H1 (cell line): Measurements from ENCODE around the gene SKIDA1. TPM values are rescaled to one million over a fixed set of nuclear protein-coding genes. Genes with fewer than 3 reads are reported as not detected.

Source experiments
- CTCF ChIA-PET: fragments of 300-600 bp; sonication (Branson Sonifier 250); formaldehyde crosslinking; loops from one replicate; lab custom pipeline; 2021; ENCODE audit not compliant: partially characterized antibody; lab: Charles Lee
- POLR2A ChIA-PET: fragments of 300-600 bp; sonication (Branson Sonifier 250); formaldehyde crosslinking; loops from one replicate; lab custom pipeline; 2021; ENCODE audit warnings: inconsistent platforms; ENCODE audit not compliant: partially characterized antibody; lab: Charles Lee
- DNase-seq, 2 experiments: peaks; one replicate each; pipeline versions ENCODE4 v3.0.0 to v3.0.0-alpha.2; 2010 to 2022; ENCODE audit warnings: low spot score in 2 of 2, low read depth in 1 of 2, mixed read lengths in 1 of 2
- FAIRE-seq: peaks from 2 replicates; lab custom pipeline; 2011; peaks lifted over from hg19 to GRCh38; lab: Jason Lieb, UNC
- H2AFZ ChIP-seq: 2 replicates; pipeline ENCODE4 v1.8.1; 2012; ENCODE audit warnings: low read length, inconsistent platforms
- H2AK5ac ChIP-seq: 2 replicates; pipeline ENCODE4 v1.6.1; 2013; ENCODE audit warnings: low read depth, low read length
- H2BK120ac ChIP-seq: replicated peaks from 2 replicates; pipeline ENCODE3; 2013; ENCODE audit warnings: low read depth, low read length, inconsistent platforms
- H2BK12ac ChIP-seq: 2 replicates; pipeline ENCODE4 v1.6.1; 2013; ENCODE audit warnings: low read depth, low read length
- H2BK15ac ChIP-seq: 2 replicates; pipeline ENCODE4 v1.6.1; 2013; ENCODE audit warnings: low read length
- H2BK20ac ChIP-seq: 2 replicates; pipeline ENCODE4 v1.6.1; 2013; ENCODE audit warnings: low read length
- H2BK5ac ChIP-seq: 2 replicates; pipeline ENCODE4 v1.6.1; 2013; ENCODE audit warnings: low read depth, low read length
- H3K14ac ChIP-seq: 2 replicates; pipeline ENCODE4 v1.6.1; 2013; ENCODE audit warnings: inconsistent platforms; ENCODE audit not compliant: insufficient read length
- H3K18ac ChIP-seq: 2 replicates; pipeline ENCODE4 v1.6.1; 2013; ENCODE audit warnings: low read length; ENCODE audit errors: extremely low read depth
- H3K23ac ChIP-seq: 2 replicates; pipeline ENCODE4 v1.6.1; 2013; ENCODE audit warnings: inconsistent platforms; ENCODE audit not compliant: insufficient read length
- H3K23me2 ChIP-seq: 2 replicates; pipeline ENCODE4 v1.6.1; 2013; ENCODE audit warnings: low read depth, low read length
- H3K27ac ChIP-seq: 2 replicates; pipeline ENCODE4 v1.6.1; 2011; ENCODE audit warnings: low read depth, low read length, inconsistent platforms
- H3K27me3 ChIP-seq, 4 experiments: replicated peaks in 1 of 4; 1 replicate in 1 of 4; 2 replicates in 3 of 4; pipeline versions ENCODE4 v1.6.1 to v1.8.1; 2011 to 2013; ENCODE audit warnings: low read length in 3 of 4, mild to moderate bottlenecking in 3 of 4, inconsistent platforms in 2 of 4, mixed read lengths in 2 of 4, moderate library complexity in 1 of 4; ENCODE audit not compliant: control insufficient read depth in 3 of 4, insufficient read depth in 3 of 4; ENCODE audit errors: extremely low read depth in 1 of 4
- H3K36me3 ChIP-seq, 4 experiments: 2 replicates each; pipeline versions ENCODE4 v1.6.1 to v1.8.1; 2011 to 2013; ENCODE audit warnings: mild to moderate bottlenecking in 4 of 4, low read length in 3 of 4, moderate library complexity in 2 of 4, control low read depth in 1 of 4, inconsistent platforms in 1 of 4; ENCODE audit not compliant: insufficient read depth in 4 of 4, control insufficient read depth in 2 of 4
- H3K4ac ChIP-seq: replicated peaks from 2 replicates; pipeline ENCODE3; 2013; ENCODE audit warnings: low read length, low read depth, mixed read lengths, inconsistent platforms; ENCODE audit not compliant: insufficient read length
- H3K4me1 ChIP-seq, 4 experiments: replicated peaks in 1 of 4; 1 replicate in 1 of 4; 2 replicates in 3 of 4; pipeline versions ENCODE4 v1.6.1 to v1.8.1; 2011 to 2013; ENCODE audit warnings: low read length in 3 of 4, inconsistent platforms in 2 of 4, mixed read lengths in 1 of 4; ENCODE audit not compliant: insufficient read depth in 4 of 4, control insufficient read depth in 3 of 4
- H3K4me2 ChIP-seq, 2 experiments: 2 replicates each; pipeline versions ENCODE4 v1.6.1 to v1.8.1; 2011 to 2013; ENCODE audit warnings: low read depth in 2 of 2, low read length in 2 of 2, control low read depth in 1 of 2, inconsistent platforms in 1 of 2, mild to moderate bottlenecking in 1 of 2; ENCODE audit not compliant: insufficient read depth in 1 of 2
- H3K4me3 ChIP-seq, 4 experiments: fragments of 200-600, 300-600 bp in 1 of 4; sonication (generic), shearing (Covaris generic), sonication (Bioruptor Twin) in 1 of 4; 2 replicates each; pipeline versions ENCODE4 v1.5.1 to v1.8.1; 2011 to 2016; ENCODE audit warnings: low read length in 4 of 4, low read depth in 3 of 4, control low read depth in 2 of 4, inconsistent platforms in 2 of 4, mild to moderate bottlenecking in 2 of 4, mixed read lengths in 1 of 4, moderate library complexity in 1 of 4; ENCODE audit not compliant: insufficient read depth in 2 of 4; ENCODE audit errors: extremely low read depth in 1 of 4
- H3K56ac ChIP-seq: replicated peaks from 2 replicates; pipeline ENCODE3; 2013; ENCODE audit warnings: low read depth, mild to moderate bottlenecking, mixed read lengths, low read length, inconsistent platforms; ENCODE audit not compliant: insufficient read length
- H3K79me1 ChIP-seq: 2 replicates; pipeline ENCODE4 v1.6.1; 2013; ENCODE audit warnings: low read depth, low read length, control low read depth
- H3K79me2 ChIP-seq, 2 experiments: 2 replicates each; pipeline versions ENCODE4 v1.6.1 to v1.8.1; 2012 to 2013; ENCODE audit warnings: low read length in 2 of 2, mild to moderate bottlenecking in 2 of 2, inconsistent platforms in 1 of 2; ENCODE audit not compliant: insufficient read depth in 2 of 2, control insufficient read depth in 1 of 2
- H3K9ac ChIP-seq, 4 experiments: replicated peaks in 1 of 4; 1 replicate in 1 of 4; 2 replicates in 3 of 4; pipeline versions ENCODE4 v1.6.1 to v1.8.1; 2011 to 2013; ENCODE audit warnings: low read depth in 3 of 4, low read length in 3 of 4, control low read depth in 2 of 4, mild to moderate bottlenecking in 2 of 4, moderate library complexity in 2 of 4, inconsistent platforms in 1 of 4; ENCODE audit errors: extremely low read depth in 1 of 4
- H3K9me3 ChIP-seq, 2 experiments: 2 replicates each; pipeline versions ENCODE4 v1.6.1 to v1.8.1; 2012 to 2013; ENCODE audit warnings: mild to moderate bottlenecking in 2 of 2, moderate library complexity in 2 of 2, control low read depth in 1 of 2, inconsistent platforms in 1 of 2, low read depth in 1 of 2, low read length in 1 of 2, mixed read lengths in 1 of 2; ENCODE audit not compliant: insufficient read depth in 2 of 2
- H4K20me1 ChIP-seq, 2 experiments: replicated peaks in 1 of 2; 2 replicates each; pipeline versions ENCODE3 to v1.8.1; 2011 to 2013; ENCODE audit warnings: inconsistent platforms in 2 of 2, low read length in 2 of 2, mild to moderate bottlenecking in 1 of 2; ENCODE audit not compliant: insufficient read depth in 2 of 2, control insufficient read depth in 1 of 2
- H4K5ac ChIP-seq: 2 replicates; pipeline ENCODE4 v1.6.1; 2013; ENCODE audit warnings: low read length, low read depth, mixed read lengths, inconsistent platforms; ENCODE audit not compliant: insufficient read length
- H4K8ac ChIP-seq: 2 replicates; pipeline ENCODE4 v1.8.0; 2013; ENCODE audit warnings: mild to moderate bottlenecking, moderate library complexity, low read length, inconsistent platforms; ENCODE audit not compliant: insufficient read depth; ENCODE audit errors: extremely low read depth
- H4K91ac ChIP-seq: replicated peaks from 2 replicates; pipeline ENCODE3; 2013; ENCODE audit warnings: low read length, mixed read lengths, inconsistent platforms; ENCODE audit not compliant: insufficient read length
- ASH2L ChIP-seq: fragments of 200-600, 300-600 bp; sonication (generic); IDR thresholded peaks from one replicate; pipeline ENCODE4 v1.7.1; 2017; ENCODE audit warnings: low read length
- CBX8 ChIP-seq: fragments of 300-800, 300-1000 bp; sonication (generic); IDR thresholded peaks from 2 replicates; pipeline ENCODE4 v1.7.1; 2016; ENCODE audit warnings: low read depth, low read length, borderline replicate concordance
- NANOG ChIP-seq: IDR thresholded peaks from 2 replicates; pipeline ENCODE4 v1.6.1; 2011; ENCODE audit warnings: low read length, low read depth, mild to moderate bottlenecking, inconsistent platforms; ENCODE audit not compliant: insufficient read depth, poor library complexity, severe bottlenecking
- PHF8 ChIP-seq: fragments of 200-600 bp; sonication (generic); conservative IDR thresholded peaks from 2 replicates; pipeline ENCODE4 v1.7.1; 2012; ENCODE audit warnings: low read depth, mild to moderate bottlenecking, inconsistent platforms, low read length, moderate library complexity
- POLR2AphosphoS5 ChIP-seq: IDR thresholded peaks from 2 replicates; pipeline ENCODE4 v1.6.1; 2011; ENCODE audit warnings: low read depth, low read length
- SIX5 ChIP-seq: IDR thresholded peaks from 2 replicates; pipeline ENCODE4 v1.6.1; 2011; ENCODE audit warnings: mild to moderate bottlenecking, low read depth, low read length
- SP1 ChIP-seq: IDR thresholded peaks from 2 replicates; pipeline ENCODE4 v1.6.1; 2011; ENCODE audit warnings: low read depth, low read length
- SP4 ChIP-seq: IDR thresholded peaks from 2 replicates; pipeline ENCODE4 v1.6.1; 2012; ENCODE audit warnings: low read length, inconsistent platforms
- TAF7 ChIP-seq: optimal IDR thresholded peaks from 2 replicates; pipeline ENCODE3; 2011; ENCODE audit warnings: low read depth, mild to moderate bottlenecking, inconsistent platforms, low read length, moderate library complexity, borderline replicate concordance
- WGBS, 2 experiments: shearing (Covaris generic) in 1 of 2; methylation state at CpG; one replicate each; pipeline versions ENCODE4 v1.1.6 to v1.1.7; 2013 to 2015; ENCODE audit warnings: low lambda C conversion rate in 2 of 2, mixed read lengths in 2 of 2, inconsistent platforms in 1 of 2, low coverage in 1 of 2, missing lambda C conversion rate in 1 of 2; ENCODE audit not compliant: insufficient replicate concordance in 2 of 2, insufficient coverage in 1 of 2, insufficient read length in 1 of 2; ENCODE audit errors: extremely low coverage in 1 of 2, missing lambda C conversion rate in 1 of 2; 5-methylcytosine and 5-hydroxymethylcytosine counted together
- polyA plus RNA-seq, 7 experiments: library from polyadenylated mRNA; depleted of rRNA in 3 of 7; stranded (reverse) in 5 of 7; unstranded in 2 of 7; fragments of >200 nt in 5 of 7; fragments of 200-250 nt in 2 of 7; gene quantifications; 1 replicate in 5 of 7; 2 replicates in 1 of 7; 4 replicates in 1 of 7; pipeline versions ENCODE4 v1.2.1 to v1.2.3, GENCODE V29; 2011 to 2013; ENCODE audit warnings: missing spikeins in 2 of 7, mixed read lengths in 2 of 7
- total RNA-seq: library from RNA; stranded (reverse); fragmentation: NEBNext Ultra II Directional; extraction: Animal tissue kit (Norgen Biotek cat#: 25700); gene quantifications from 2 replicates; pipeline ENCODE4 v1.2.1, GENCODE V29; 2021
- TF ChIP-seq, protein P1 (sequence below): IDR thresholded peaks from 2 replicates; pipeline ENCODE4 v1.6.1; 2011; ENCODE audit warnings: low read depth, mild to moderate bottlenecking, low read length; ENCODE audit not compliant: insufficient read depth

SKIDA1 gene
- total and polyA plus RNA-seq, 2 of the 8 experiments (the other 6 are each of a cell fraction or from before 2014, with no cell fraction given): 1.5 to 8.0 TPM

GRCh38 chr10:21534604-21535493 lies 9.4 kb upstream of the SKIDA1 start:
- peak in 1 of 2 experiments; percentile 72 for DNase-seq
- Histone ChIP-seq H2BK5ac (peak overlapping the region; percentile 77; the same call in 1 of the 2 replicates), H4K20me1 (no peaks in the 10 kb centered on the region), H3K23me2 (peaks cover 4% of the 10 kb centered on the region; the same call in 1 of the 2 replicates), H4K8ac (peak overlapping the region; percentile 90; the same call in 1 of the 2 replicates), H3K14ac (no peak overlapping the region), H2BK12ac (peak overlapping the region; percentile 62; the same call in 1 of the 2 replicates), H2BK20ac (no peak overlapping the region), H2BK120ac (no peak overlapping the region), H3K79me2 (peaks cover 4 to 79% of the 10 kb centered on the region in 2 experiments; a peak in 3 of 4 replicates), H3K27ac (peak overlapping the region; percentile 55; the same call in 1 of the 2 replicates), H3K36me3 (peaks cover 3 to 33% (median 11%) of the 10 kb centered on the region in 4 experiments; a peak in 5 of 8 replicates), H3K4me2 (peak overlapping the region; percentile 78 to 79), H2AK5ac (no peak overlapping the region), H3K4me3 (peak overlapping the region; percentile 63 to 72 (median 65)), H3K9ac (peak overlapping the region; percentile 38 to 70 (median 60)), H4K5ac (peak overlapping the region; percentile 97), H3K27me3 (no peaks in the 10 kb centered on the region), H2AFZ (no peak overlapping the region), H3K79me1 (peaks cover 3% of the 10 kb centered on the region; the same call in 1 of the 2 replicates), H3K23ac (no peak overlapping the region), H2BK15ac (no peak overlapping the region), H3K56ac (peak overlapping the region; percentile 97), H4K91ac (peak overlapping the region; percentile 81), H3K9me3 (no peaks in the 10 kb centered on the region), H3K4ac (peak overlapping the region; percentile 97), H3K18ac (peak overlapping the region; percentile 88; the same call in 1 of the 2 replicates), H3K4me1 (peaks cover 0 to 6% (median 4%) of the 10 kb centered on the region in 4 experiments; a peak in 5 of 7 replicates)
- ChIA-PET CTCF (no interaction called here), POLR2A (interaction anchor here (0.7 to 2.8 kb wide), 11 partner anchors 9 to 38 kb away, joined by 3 to 14 read pairs (median 4); no protein-coding TSS in a partner anchor)
- WGBS, 2 experiments: 2% methylated on average over 27 of the region's 96 CpGs; no CpG with 5 or more reads in 1 of the 2 experiments
- FAIRE-seq: no peak
- TF ChIP-seq PHF8 (0 out of 2 replicates have a peak, but pooled peaks have one; percentile 45), SP1 (no peak), NANOG (no peak), TAF7 (no peak), ASH2L (peak; percentile 58), CBX8 (no peak), POLR2AphosphoS5 (peak; percentile 45; the same call in 1 of the 2 replicates), SP4 (no peak), SIX5 (no peak)
- TF ChIP-seq, protein P1, sequence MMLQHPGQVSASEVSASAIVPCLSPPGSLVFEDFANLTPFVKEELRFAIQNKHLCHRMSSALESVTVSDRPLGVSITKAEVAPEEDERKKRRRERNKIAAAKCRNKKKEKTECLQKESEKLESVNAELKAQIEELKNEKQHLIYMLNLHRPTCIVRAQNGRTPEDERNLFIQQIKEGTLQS: no peak
